Measurements from ENCODE around the gene PSMA2. TPM values are rescaled to one million over a fixed set of nuclear protein-coding genes. Genes with fewer than 3 reads are reported as not detected.

PSMA2 gene
- polyA plus RNA-seq, 1 donor (not counting 4 experiments of a cell fraction or from before 2014, with no cell fraction given): 251 TPM

- Histone ChIP-seq H4K20me1 (ENCODE audit: control insufficient read depth, extremely low read depth, insufficient read depth, low read length) (no peaks in the 10 kb centered on the region), H3K9me3 (ENCODE audit: control insufficient read depth, low read depth, low read length) (no peaks in the 10 kb centered on the region), H3K4me2 (ENCODE audit: control insufficient read depth, extremely low read depth, insufficient read depth, low read depth, low read length) (no peak overlapping the region), H3K27me3 (ENCODE audit: control insufficient read depth, extremely low read depth, insufficient read depth, low read length) (no peaks in the 10 kb centered on the region), H3K4me1 (ENCODE audit: control insufficient read depth, extremely low read depth, insufficient read depth, low read length) (no peaks in the 10 kb centered on the region), H2AFZ (ENCODE audit: control insufficient read depth, low read length) (no peak overlapping the region), H3K9ac (ENCODE audit: control insufficient read depth, extremely low read depth, insufficient read depth, low read length) (no peak overlapping the region), H3K27ac (ENCODE audit: control insufficient read depth, insufficient read depth, low read length) (no peak overlapping the region), H3K4me3 (ENCODE audit: control insufficient read depth in 2 of 3, extremely low read depth in 1 of 3, insufficient read depth in 2 of 3, low read depth in 1 of 3, low read length in 3 of 3) (no peak overlapping the region), H3K9me1 (ENCODE audit: control insufficient read depth, extremely low read depth, insufficient read depth, low read length) (no peaks in the 10 kb centered on the region), H3K79me2 (ENCODE audit: control insufficient read depth, insufficient read depth, low read length) (no peaks in the 10 kb centered on the region), H3K36me3 (ENCODE audit: control insufficient read depth in 2 of 2, extremely low read depth in 1 of 2, insufficient read depth in 2 of 2, low read length in 2 of 2) (no peaks in the 10 kb centered on the region)
- dilution Hi-C loops (cut with MboI; ENCODE audit: extremely low pct_ligation_motif_present, low sequenced_read_pairs): no loop called here
- DNase-seq (ENCODE audit: low read depth, low spot score) (no peak), FAIRE-seq (no peak)
- no peak for TF ChIP-seq EZH2 (IDR thresholded peaks at IDR 0.05; ENCODE audit: low read length)
- no peak for TF ChIP-seq CTCF (optimal IDR thresholded peaks at IDR 0.05 in 1 of 3, IDR thresholded peaks at IDR 0.05 in 1 of 3, conservative IDR thresholded peaks at IDR 0.05 in 1 of 3; ENCODE audit: extremely low read depth in 1 of 3, insufficient read depth in 2 of 3, low read length in 3 of 3)
These were observed 20.4 kb upstream of the PSMA2 start for GRCh38 chr7:42952328-42952727.

GRCh38 chr7:42950417-42950816 lies 18.4 kb upstream of the PSMA2 start:
- no peaks in the 10 kb centered on the region for H3K9me3 ChIP-seq (ENCODE audit: control insufficient read depth, low read depth, low read length)
- FAIRE-seq (no peak), DNase-seq (ENCODE audit: low read depth, low spot score) (no peak)
- TF ChIP-seq CTCF (optimal IDR thresholded peaks at IDR 0.05 in 1 of 3, IDR thresholded peaks at IDR 0.05 in 1 of 3, conservative IDR thresholded peaks at IDR 0.05 in 1 of 3; ENCODE audit: extremely low read depth in 1 of 3, insufficient read depth in 2 of 3, low read length in 3 of 3) (no peak), EZH2 (IDR thresholded peaks at IDR 0.05; ENCODE audit: low read length) (no peak)
- no peaks in the 10 kb centered on the region for H3K4me1 ChIP-seq (ENCODE audit: control insufficient read depth, extremely low read depth, insufficient read depth, low read length)
- no peaks in the 10 kb centered on the region for H3K9me1 ChIP-seq (ENCODE audit: control insufficient read depth, extremely low read depth, insufficient read depth, low read length)
- H4K20me1 ChIP-seq (ENCODE audit: control insufficient read depth, extremely low read depth, insufficient read depth, low read length): no peaks in the 10 kb centered on the region
- no peak overlapping the region for H3K27ac ChIP-seq (ENCODE audit: control insufficient read depth, insufficient read depth, low read length)
- H3K4me2 ChIP-seq (ENCODE audit: control insufficient read depth, extremely low read depth, insufficient read depth, low read depth, low read length): no peak overlapping the region
- H3K27me3 ChIP-seq (ENCODE audit: control insufficient read depth, extremely low read depth, insufficient read depth, low read length): no peaks in the 10 kb centered on the region
- no peak overlapping the region for H3K9ac ChIP-seq (ENCODE audit: control insufficient read depth, extremely low read depth, insufficient read depth, low read length)
- H3K36me3 ChIP-seq (ENCODE audit: control insufficient read depth in 2 of 2, extremely low read depth in 1 of 2, insufficient read depth in 2 of 2, low read length in 2 of 2): no peaks in the 10 kb centered on the region
- dilution Hi-C loops (cut with MboI; ENCODE audit: extremely low pct_ligation_motif_present, low sequenced_read_pairs): no loop called here
- no peaks in the 10 kb centered on the region for H3K79me2 ChIP-seq (ENCODE audit: control insufficient read depth, insufficient read depth, low read length)
- no peak overlapping the region for H2AFZ ChIP-seq (ENCODE audit: control insufficient read depth, low read length)
- no peak overlapping the region for H3K4me3 ChIP-seq (ENCODE audit: control insufficient read depth in 2 of 3, extremely low read depth in 1 of 3, insufficient read depth in 2 of 3, low read depth in 1 of 3, low read length in 3 of 3)
